Neural crest cell (in vitro differentiated cells): ENCODE data around the gene CCDC174. TPM values are rescaled to one million over a fixed set of nuclear protein-coding genes. Genes with fewer than 3 reads are reported as not detected.

Experiments used
- DNase-seq: peaks from one replicate; pipeline ENCODE4 v3.0.0; 2021; ENCODE audit warnings: low read depth, mixed read lengths, low spot score
- H3K27ac Mint-ChIP-seq: one replicate; pipeline ENCODE4 v1.8.0; 2021; ENCODE audit warnings: mild to moderate bottlenecking, mixed read lengths; ENCODE audit not compliant: unreplicated experiment
- H3K27me3 Mint-ChIP-seq: 2 replicates; pipeline ENCODE4 v1.8.0; 2021; ENCODE audit warnings: low read depth, mild to moderate bottlenecking, mixed read lengths
- H3K36me3 Mint-ChIP-seq: 2 replicates; pipeline ENCODE4 v1.8.0; 2021; ENCODE audit warnings: low read depth, mild to moderate bottlenecking, mixed read lengths
- H3K4me1 Mint-ChIP-seq: 2 replicates; pipeline ENCODE4 v1.8.0; 2021; ENCODE audit warnings: mixed read lengths
- H3K4me3 Mint-ChIP-seq: one replicate; pipeline ENCODE4 v1.8.0; 2021; ENCODE audit warnings: mild to moderate bottlenecking, mixed read lengths
- H3K9me3 Mint-ChIP-seq: 2 replicates; pipeline ENCODE4 v1.8.0; 2021; ENCODE audit warnings: mixed read lengths
- total RNA-seq: library from RNA; stranded (reverse); gene quantifications from 2 replicates; pipeline ENCODE4 v1.2.1, GENCODE V29; 2021
- TF ChIP-seq, protein P1 (sequence below): fragments of 200-600 bp; sonication (generic); conservative IDR thresholded peaks from 2 replicates; pipeline ENCODE4 v1.5.0; 2021; ENCODE audit warnings: antibody characterized with exemption, mild to moderate bottlenecking

The CCDC174 gene
- total RNA-seq, 1 donor from 2014 or later = 18.5 TPM

- Mint-ChIP-seq H3K27me3 (peaks cover 20% of the 10 kb centered on the region), H3K9me3 (no peaks in the 10 kb centered on the region), H3K4me3 (no peak overlapping the region), H3K27ac (no peak overlapping the region), H3K36me3 (no peaks in the 10 kb centered on the region), H3K4me1 (peaks cover 8% of the 10 kb centered on the region)
- DNase-seq = no peak
- TF ChIP-seq, protein P1, sequence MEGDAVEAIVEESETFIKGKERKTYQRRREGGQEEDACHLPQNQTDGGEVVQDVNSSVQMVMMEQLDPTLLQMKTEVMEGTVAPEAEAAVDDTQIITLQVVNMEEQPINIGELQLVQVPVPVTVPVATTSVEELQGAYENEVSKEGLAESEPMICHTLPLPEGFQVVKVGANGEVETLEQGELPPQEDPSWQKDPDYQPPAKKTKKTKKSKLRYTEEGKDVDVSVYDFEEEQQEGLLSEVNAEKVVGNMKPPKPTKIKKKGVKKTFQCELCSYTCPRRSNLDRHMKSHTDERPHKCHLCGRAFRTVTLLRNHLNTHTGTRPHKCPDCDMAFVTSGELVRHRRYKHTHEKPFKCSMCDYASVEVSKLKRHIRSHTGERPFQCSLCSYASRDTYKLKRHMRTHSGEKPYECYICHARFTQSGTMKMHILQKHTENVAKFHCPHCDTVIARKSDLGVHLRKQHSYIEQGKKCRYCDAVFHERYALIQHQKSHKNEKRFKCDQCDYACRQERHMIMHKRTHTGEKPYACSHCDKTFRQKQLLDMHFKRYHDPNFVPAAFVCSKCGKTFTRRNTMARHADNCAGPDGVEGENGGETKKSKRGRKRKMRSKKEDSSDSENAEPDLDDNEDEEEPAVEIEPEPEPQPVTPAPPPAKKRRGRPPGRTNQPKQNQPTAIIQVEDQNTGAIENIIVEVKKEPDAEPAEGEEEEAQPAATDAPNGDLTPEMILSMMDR = no peak
Measured at GRCh38 chr3:14721126-14721864, 69.7 kb downstream of the CCDC174 start.

Other genes with a start within 250 kb of the CCDC174 start
- 33.8 and 34.6 TPM in 2 replicates for gene SLC6A6, start 249.2 kb upstream of the CCDC174 start, total RNA-seq
- 3.2 and 3.6 TPM in 2 replicates for gene GRIP2, start 111.4 kb upstream of the CCDC174 start, total RNA-seq
- 0.14 TPM in 1 of 2 replicates, not detected in the other for gene C3orf20, start 23.4 kb downstream of the CCDC174 start, total RNA-seq
- gene FGD5, start 167.2 kb downstream of the CCDC174 start, total RNA-seq = 0.27 and 0.61 TPM in 2 replicates